GM20000 (cell line): ENCODE data around the gene STIM1.
"Not testable (repeated sequence)": the region's sequence is repeated elsewhere in the genome, so short reads cannot be mapped to it uniquely, and the experiment has no call there.

Experiments used
- DNase-seq: peaks from one replicate; pipeline ENCODE4 v3.0.0; 2012; ENCODE audit warnings: low spot score
- CTCF ChIP-seq: IDR thresholded peaks from 2 replicates; pipeline ENCODE4 v1.5.1; 2012; ENCODE audit warnings: mild to moderate bottlenecking, control low read depth; ENCODE audit errors: extremely low read depth, missing control alignments

STIM1 gene

DNA sequence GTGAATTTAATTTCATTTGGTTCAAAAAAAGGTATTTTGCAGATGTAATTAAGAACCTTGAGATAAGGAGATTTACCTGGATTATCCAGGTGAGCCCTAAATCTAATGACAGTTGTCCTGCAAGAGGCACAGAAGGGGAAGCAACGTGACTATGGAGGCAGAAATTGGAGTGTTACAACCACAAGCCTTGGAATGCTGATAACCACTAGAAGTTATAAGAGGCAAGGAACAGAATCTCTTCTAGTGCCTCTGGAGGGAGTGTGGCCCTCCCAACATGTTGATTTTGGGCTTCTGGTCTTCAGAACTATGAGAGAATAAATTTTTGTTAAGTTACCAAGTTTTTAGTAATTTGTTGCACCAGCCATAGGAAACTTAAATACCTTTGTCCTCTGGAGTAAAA, 271.9 kb downstream of the STIM1 start:
- no peak for DNase-seq
- TF ChIP-seq CTCF = no peak

- not testable (repeated sequence) for DNase-seq
Measured at GRCh38 chr11:4130219-4130618, 274.8 kb downstream of the STIM1 start.

GRCh38 chr11:4134806-4135205, 279.3 kb downstream of the STIM1 start:
- TF ChIP-seq CTCF = no peak
- DNase-seq = no peak

DNA sequence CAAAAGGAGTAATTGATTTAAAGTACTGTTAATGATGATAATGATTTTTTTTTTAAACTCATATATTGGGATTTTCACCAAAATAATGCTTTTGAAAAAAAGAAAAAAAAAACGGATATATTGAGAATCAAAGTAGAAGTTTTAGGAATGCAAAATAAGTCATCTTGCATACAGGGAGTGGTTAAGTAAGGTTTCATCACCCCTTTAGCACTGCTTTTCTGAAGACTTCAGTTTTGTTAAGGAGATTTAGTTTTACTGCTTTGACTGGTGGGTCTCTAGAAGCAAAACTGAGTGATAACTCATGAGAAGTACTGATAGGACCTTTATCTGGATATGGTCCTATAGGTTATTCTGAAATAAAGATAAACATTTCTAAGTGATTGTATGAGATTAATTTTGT, 283.0 kb downstream of the STIM1 start:
- TF ChIP-seq CTCF = no peak
- no peak for DNase-seq

GRCh38 chr11:4140067-4140636, 284.7 kb downstream of the STIM1 start:
- no peak for TF ChIP-seq CTCF

More at GRCh38 chr11:4140067-4140636, 284.7 kb downstream of the STIM1 start:
- no peak for DNase-seq
